Measurements from ENCODE around the gene CCSER2.

DNA sequence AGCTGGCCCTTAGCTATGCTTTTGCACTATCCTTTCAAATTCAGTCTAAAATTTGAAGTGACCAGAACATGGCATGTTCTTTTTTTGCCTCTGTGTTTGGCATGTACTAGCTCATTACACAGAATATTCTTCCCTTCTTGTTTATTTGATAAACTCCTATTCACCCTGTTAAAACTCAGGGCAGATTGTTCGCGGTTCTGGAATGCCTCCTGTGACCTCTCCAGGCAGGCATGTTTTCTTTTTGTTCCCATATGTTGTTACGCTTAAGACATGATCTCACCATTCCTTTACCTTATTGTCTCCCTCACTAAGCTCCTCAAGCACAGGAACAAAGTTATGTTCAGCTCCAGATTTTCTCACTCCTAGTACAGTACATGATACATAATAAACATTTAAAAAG lies 181.7 kb downstream of the CCSER2 start:
- TF ChIP-seq, protein P1, sequence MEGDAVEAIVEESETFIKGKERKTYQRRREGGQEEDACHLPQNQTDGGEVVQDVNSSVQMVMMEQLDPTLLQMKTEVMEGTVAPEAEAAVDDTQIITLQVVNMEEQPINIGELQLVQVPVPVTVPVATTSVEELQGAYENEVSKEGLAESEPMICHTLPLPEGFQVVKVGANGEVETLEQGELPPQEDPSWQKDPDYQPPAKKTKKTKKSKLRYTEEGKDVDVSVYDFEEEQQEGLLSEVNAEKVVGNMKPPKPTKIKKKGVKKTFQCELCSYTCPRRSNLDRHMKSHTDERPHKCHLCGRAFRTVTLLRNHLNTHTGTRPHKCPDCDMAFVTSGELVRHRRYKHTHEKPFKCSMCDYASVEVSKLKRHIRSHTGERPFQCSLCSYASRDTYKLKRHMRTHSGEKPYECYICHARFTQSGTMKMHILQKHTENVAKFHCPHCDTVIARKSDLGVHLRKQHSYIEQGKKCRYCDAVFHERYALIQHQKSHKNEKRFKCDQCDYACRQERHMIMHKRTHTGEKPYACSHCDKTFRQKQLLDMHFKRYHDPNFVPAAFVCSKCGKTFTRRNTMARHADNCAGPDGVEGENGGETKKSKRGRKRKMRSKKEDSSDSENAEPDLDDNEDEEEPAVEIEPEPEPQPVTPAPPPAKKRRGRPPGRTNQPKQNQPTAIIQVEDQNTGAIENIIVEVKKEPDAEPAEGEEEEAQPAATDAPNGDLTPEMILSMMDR (conservative IDR thresholded peaks at IDR 0.05; ENCODE audit: low read depth, low read length) = no peak
- no peak for TF ChIP-seq EZH2 (IDR thresholded peaks at IDR 0.05; ENCODE audit: borderline replicate concordance, low read depth, low read length, poor library complexity, severe bottlenecking)

Measured in A673 (cell line).